SK-N-SH (cell line): Measurements from ENCODE around the gene UPP1. TPM values are rescaled to one million over a fixed set of nuclear protein-coding genes. Genes with fewer than 3 reads are reported as not detected.

Experiments used
- CTCF ChIA-PET: fragments of 300-600, 350-600 bp; formaldehyde crosslinking; extraction: SDS; loops from one replicate; lab custom pipeline; 2021; lab: Yijun Ruan, JAX
- POLR2A ChIA-PET: fragments of 350-600 bp; sonication (Branson Sonifier 250); formaldehyde crosslinking; extraction: SDS; loops from one replicate; lab custom pipeline; 2020; ENCODE audit warnings: antibody characterized with exemption, inconsistent platforms; lab: Yijun Ruan, JAX
- DNase-seq: peaks from one replicate; pipeline ENCODE4 v3.0.0; 2012
- H2AFZ ChIP-seq: fragments of 200-600 bp; sonication (generic); 2 replicates; pipeline ENCODE4 v1.8.1; 2016; ENCODE audit warnings: antibody characterized with exemption, mild to moderate bottlenecking, low read depth
- H3F3A ChIP-seq: fragments of 200-600 bp; sonication (generic); replicated peaks from 2 replicates; pipeline ENCODE3; 2016; ENCODE audit warnings: antibody characterized with exemption, mild to moderate bottlenecking; ENCODE audit not compliant: insufficient read depth
- H3K27ac ChIP-seq, 2 experiments: fragments of 200-500 bp in 1 of 2; fragments of 200-600 bp in 1 of 2; sonication (Bioruptor generic) in 1 of 2; sonication (generic), shearing (Covaris generic) in 1 of 2; 2 replicates each; pipeline versions ENCODE4 v1.5.1 to v1.6.1; 2014 to 2016; ENCODE audit warnings: low read depth in 2 of 2, inconsistent platforms in 1 of 2, low read length in 1 of 2, mild to moderate bottlenecking in 1 of 2, mixed read lengths in 1 of 2
- H3K27me3 ChIP-seq: fragments of 200-600 bp; sonication (generic), shearing (Covaris generic); 2 replicates; pipeline ENCODE4 v1.6.1; 2016; ENCODE audit warnings: mixed run types; ENCODE audit not compliant: insufficient read depth
- H3K36me3 ChIP-seq, 2 experiments: fragments of 200-500 bp in 1 of 2; fragments of 200-600 bp in 1 of 2; sonication (Bioruptor generic) in 1 of 2; sonication (generic) in 1 of 2; replicated peaks in 1 of 2; 2 replicates each; pipeline versions ENCODE3 to v1.5.1; 2014 to 2016; ENCODE audit warnings: low read length in 1 of 2, mild to moderate bottlenecking in 1 of 2; ENCODE audit not compliant: insufficient read depth in 2 of 2, control insufficient read depth in 1 of 2
- H3K4me1 ChIP-seq, 2 experiments: fragments of 200-500 bp in 1 of 2; fragments of 200-600 bp in 1 of 2; sonication (Bioruptor generic) in 1 of 2; sonication (generic), shearing (Covaris generic) in 1 of 2; 2 replicates each; pipeline versions ENCODE4 v1.5.1 to v1.6.1; 2014 to 2016; ENCODE audit warnings: low read depth in 1 of 2, low read length in 1 of 2, mixed run types in 1 of 2; ENCODE audit not compliant: insufficient read depth in 2 of 2, control insufficient read depth in 1 of 2
- H3K4me2 ChIP-seq: fragments of 200-600 bp; sonication (generic), shearing (Covaris generic); 2 replicates; pipeline ENCODE4 v1.6.1; 2017; ENCODE audit warnings: mixed run types
- H3K4me3 ChIP-seq, 2 experiments: fragments of 200-500 bp in 1 of 2; fragments of 200-600 bp in 1 of 2; sonication (Bioruptor generic) in 1 of 2; sonication (generic), shearing (Covaris generic) in 1 of 2; 2 replicates each; pipeline versions ENCODE4 v1.5.1 to v1.8.1; 2014 to 2016; ENCODE audit warnings: low read depth in 2 of 2, inconsistent platforms in 1 of 2, low read length in 1 of 2, mild to moderate bottlenecking in 1 of 2, mixed read lengths in 1 of 2, moderate library complexity in 1 of 2
- H3K79me2 ChIP-seq: fragments of 200-600 bp; sonication (generic); 2 replicates; pipeline ENCODE4 v1.8.1; 2017; ENCODE audit warnings: mild to moderate bottlenecking; ENCODE audit not compliant: insufficient read depth
- H3K9ac ChIP-seq: fragments of 200-600 bp; sonication (generic); 2 replicates; pipeline ENCODE4 v1.6.1; 2017; ENCODE audit warnings: mixed run types
- H3K9me2 ChIP-seq: fragments of 200-600 bp; sonication (generic); 2 replicates; pipeline ENCODE4 v1.6.1; 2017; ENCODE audit warnings: mixed run types
- H3K9me3 ChIP-seq: fragments of 200-600 bp; sonication (generic); 2 replicates; pipeline ENCODE4 v1.6.1; 2017; ENCODE audit warnings: mixed run types, mild to moderate bottlenecking, moderate library complexity
- H4K20me1 ChIP-seq: fragments of 200-600 bp; sonication (generic); 2 replicates; pipeline ENCODE4 v1.6.1; 2017; ENCODE audit warnings: mild to moderate bottlenecking, mixed run types; ENCODE audit not compliant: insufficient read depth
- CTCF ChIP-seq: fragments of 200-600 bp; sonication (generic); IDR thresholded peaks from 2 replicates; pipeline ENCODE4 v1.6.1; 2017; ENCODE audit warnings: antibody characterized with exemption, mild to moderate bottlenecking, moderate library complexity
- ELF1 ChIP-seq: IDR thresholded peaks from 2 replicates; pipeline ENCODE4 v1.4.0; 2012
- EP300 ChIP-seq, 2 experiments: IDR thresholded peaks; 2 replicates each; pipeline versions ENCODE4 v1.4.0 to v1.6.1; 2012; ENCODE audit warnings: borderline replicate concordance in 1 of 2, low read depth in 1 of 2, low read length in 1 of 2
- GABPA ChIP-seq: IDR thresholded peaks from 2 replicates; pipeline ENCODE4 v1.4.0; 2012; ENCODE audit warnings: low read depth, mild to moderate bottlenecking
- NFIC ChIP-seq: IDR thresholded peaks from 2 replicates; pipeline ENCODE4 v1.4.0; 2012; ENCODE audit warnings: borderline replicate concordance
- PBX3 ChIP-seq: IDR thresholded peaks from 2 replicates; pipeline ENCODE4; 2012
- RAD21 ChIP-seq: IDR thresholded peaks from 2 replicates; pipeline ENCODE4 v1.6.1; 2012; ENCODE audit warnings: mild to moderate bottlenecking, low read length
- RCOR1 ChIP-seq: fragments of 150-350 bp; IDR thresholded peaks from 2 replicates; pipeline ENCODE4 v1.6.1; 2017; ENCODE audit warnings: antibody characterized with exemption, low read length
- RFX5 ChIP-seq: IDR thresholded peaks from 2 replicates; pipeline ENCODE4 v1.6.1; 2012; ENCODE audit warnings: mild to moderate bottlenecking, improper control_type of control experiment, low read length
- SMC3 ChIP-seq: IDR thresholded peaks from 2 replicates; pipeline ENCODE4 v1.6.1; 2012; ENCODE audit warnings: low read depth, low read length, improper control_type of control experiment
- YY1 ChIP-seq: IDR thresholded peaks from 2 replicates; pipeline ENCODE4 v1.4.0; 2012; ENCODE audit warnings: low read depth, mild to moderate bottlenecking
- WGBS: methylation state at CpG from one replicate; pipeline ENCODE4 v1.1.6; 2017; ENCODE audit warnings: low lambda C conversion rate; 5-methylcytosine and 5-hydroxymethylcytosine counted together
- polyA plus RNA-seq, 3 experiments: library from polyadenylated mRNA; depleted of rRNA; stranded (reverse); fragments of >200 nt; gene quantifications; 2 replicates each; pipeline ENCODE4 v1.2.3, GENCODE V29; 2012

UPP1 gene
- polyA plus RNA-seq, 1 of the 3 experiments (the other 2 are of a cell fraction), result 56.9 TPM

- H3K4me3 ChIP-seq, result no peak overlapping the region
- no peak overlapping the region for H3K27ac ChIP-seq
- CTCF ChIA-PET, result interaction anchor here (1.0 to 1.4 kb wide), 2 partner anchors 10 to 15 kb away, joined by 3 to 5 read pairs; no protein-coding TSS in a partner anchor
- no peak for TF ChIP-seq RFX5
- TF ChIP-seq PBX3, result no peak
- no peak for TF ChIP-seq RCOR1
- TF ChIP-seq ELF1, result no peak
- H3K79me2 ChIP-seq, result no peaks in the 10 kb centered on the region
- DNase-seq, result no peak
- H3K36me3 ChIP-seq, result no peaks in the 10 kb centered on the region
- H3F3A ChIP-seq, result no peaks in the 10 kb centered on the region
- POLR2A ChIA-PET, result no interaction called here
- H3K4me2 ChIP-seq, result no peak overlapping the region
- H3K9me3 ChIP-seq, result no peaks in the 10 kb centered on the region
- no peaks in the 10 kb centered on the region for H3K9me2 ChIP-seq
- no peaks in the 10 kb centered on the region for H3K4me1 ChIP-seq
- H3K9ac ChIP-seq, result no peak overlapping the region
- H4K20me1 ChIP-seq, result no peaks in the 10 kb centered on the region
- WGBS, result 8% methylated on average over 3 of the region's 3 CpGs
- H2AFZ ChIP-seq, result no peak overlapping the region
- H3K27me3 ChIP-seq, result peaks cover 63% of the 10 kb centered on the region
Observed at GRCh38 chr7:48150086-48150485, 61.0 kb downstream of the UPP1 start.

GRCh38 chr7:48154792-48155413 lies 65.8 kb downstream of the UPP1 start:
- no peak overlapping the region for H3K4me2 ChIP-seq
- no peaks in the 10 kb centered on the region for H3K36me3 ChIP-seq
- peak overlapping the region; percentile 32; the same call in 1 of the 2 replicates for H2AFZ ChIP-seq
- H3K4me1 ChIP-seq, result no peaks in the 10 kb centered on the region
- H3K9me2 ChIP-seq, result no peaks in the 10 kb centered on the region
- no peak for TF ChIP-seq RFX5
- no peak for TF ChIP-seq NFIC
- no peak for TF ChIP-seq EP300 (IDR thresholded peaks at IDR 0.05; ENCODE audit: borderline replicate concordance in 1 of 2, low read depth in 1 of 2, low read length in 1 of 2)
- no peak for TF ChIP-seq YY1
- TF ChIP-seq RAD21, result peak; percentile 77
- no peak for TF ChIP-seq GABPA
- peak; percentile 92 for TF ChIP-seq CTCF
- peak; percentile 59 for TF ChIP-seq SMC3
- peaks cover 55% of the 10 kb centered on the region for H3K27me3 ChIP-seq
- no peaks in the 10 kb centered on the region for H4K20me1 ChIP-seq
- no peak overlapping the region for H3K9ac ChIP-seq
- whole genome bisulfite sequencing, result 24% methylated on average over 8 of the region's 8 CpGs
- no peak overlapping the region for H3K27ac ChIP-seq
- H3F3A ChIP-seq, result no peaks in the 10 kb centered on the region
- DNase-seq, result peak; percentile 32
- H3K4me3 ChIP-seq, result peak overlapping the region in 1 of 2 experiments; percentile 14; a peak in 1 of 4 replicates
- no peaks in the 10 kb centered on the region for H3K9me3 ChIP-seq
- H3K79me2 ChIP-seq, result no peaks in the 10 kb centered on the region
- CTCF ChIA-PET, result interaction anchor here (0.6 to 1.7 kb wide), 21 partner anchors 10 to 1655 kb away, joined by 3 to 20 read pairs (median 3); no protein-coding TSS in a partner anchor
- POLR2A ChIA-PET, result no interaction called here

Other genes starting within 250 kb of the UPP1 start
- 0.10 TPM in 2 replicates for gene PKD1L1, start 140.8 kb upstream of the UPP1 start, polyA plus RNA-seq (2012; rRNA removed)
- gene HUS1, start 109.7 kb upstream of the UPP1 start, polyA plus RNA-seq (2012; rRNA removed), result 17.8 and 22.9 TPM in 2 replicates
- 0.12 TPM in 1 of 2 replicates, not detected in the other for gene SUN3, start 60.2 kb upstream of the UPP1 start, polyA plus RNA-seq (2012; rRNA removed)
- 0.41 and 0.71 TPM in 2 replicates for gene C7orf57, start 53.7 kb upstream of the UPP1 start, polyA plus RNA-seq (2012; rRNA removed)
- not detected in 2 replicates for gene ABCA13, start 82.2 kb downstream of the UPP1 start, polyA plus RNA-seq (2012; rRNA removed)